Mesenchymal stem cell (in vitro differentiated cells and primary cell): ENCODE results near the gene ADCY5.

Experiments used
- DNase-seq: peaks from one replicate; pipeline ENCODE4 v3.0.0-alpha.2; 2013
- H2AFZ ChIP-seq: one replicate; pipeline ENCODE4 v1.6.1; 2013; ENCODE audit warnings: low read depth, mild to moderate bottlenecking, control low read depth, inconsistent platforms, low read length, moderate library complexity
- H2AK5ac ChIP-seq: 2 replicates; pipeline ENCODE4 v1.6.1; 2013; ENCODE audit warnings: low read length, moderate library complexity, mild to moderate bottlenecking, inconsistent platforms; ENCODE audit not compliant: severe bottlenecking
- H2BK120ac ChIP-seq: one replicate; pipeline ENCODE4 v1.6.1; 2013; ENCODE audit warnings: low read depth, mild to moderate bottlenecking, inconsistent platforms, low read length, moderate library complexity
- H2BK12ac ChIP-seq, 2 experiments: one replicate each; pipeline ENCODE4 v1.6.1; 2013; ENCODE audit warnings: inconsistent platforms in 2 of 2, low read length in 2 of 2, mild to moderate bottlenecking in 2 of 2, moderate library complexity in 2 of 2, control low read depth in 1 of 2
- H2BK15ac ChIP-seq: one replicate; pipeline ENCODE4 v1.6.1; 2013; ENCODE audit warnings: mild to moderate bottlenecking, low read depth, inconsistent platforms; ENCODE audit not compliant: poor library complexity, severe bottlenecking
- H2BK5ac ChIP-seq: 2 replicates; pipeline ENCODE4 v1.6.1; 2013; ENCODE audit warnings: low read depth, mild to moderate bottlenecking, low read length, control low read depth, inconsistent platforms; ENCODE audit not compliant: poor library complexity, severe bottlenecking
- H3K14ac ChIP-seq, 2 experiments: one replicate each; pipeline ENCODE4 v1.6.1; 2013; ENCODE audit warnings: inconsistent platforms in 2 of 2, low read length in 2 of 2, control low read depth in 1 of 2, mild to moderate bottlenecking in 1 of 2, moderate library complexity in 1 of 2
- H3K18ac ChIP-seq, 2 experiments: one replicate each; pipeline ENCODE4 v1.6.1; 2013; ENCODE audit warnings: inconsistent platforms in 2 of 2, low read length in 2 of 2, control low read depth in 1 of 2, low read depth in 1 of 2, mild to moderate bottlenecking in 1 of 2
- H3K23ac ChIP-seq, 2 experiments: one replicate each; pipeline ENCODE4 v1.6.1; 2013; ENCODE audit warnings: inconsistent platforms in 2 of 2, low read length in 2 of 2, mild to moderate bottlenecking in 2 of 2, moderate library complexity in 2 of 2, control low read depth in 1 of 2
- H3K27ac ChIP-seq: 2 replicates; pipeline ENCODE4 v1.5.1; 2013; ENCODE audit warnings: mild to moderate bottlenecking, moderate library complexity, low read length, control low read depth, inconsistent platforms; ENCODE audit not compliant: poor library complexity, severe bottlenecking
- H3K27me3 ChIP-seq, 2 experiments: 2 replicates each; pipeline versions ENCODE4 v1.6.1 to v1.7.0; 2013; ENCODE audit warnings: low read length in 2 of 2, mild to moderate bottlenecking in 2 of 2, moderate library complexity in 2 of 2, control low read depth in 1 of 2, inconsistent platforms in 1 of 2; ENCODE audit not compliant: control insufficient read depth in 1 of 2, insufficient read depth in 1 of 2
- H3K36me3 ChIP-seq, 2 experiments: 2 replicates each; pipeline versions ENCODE4 v1.6.1 to v1.7.0; 2013; ENCODE audit warnings: low read length in 2 of 2, control low read depth in 1 of 2, inconsistent platforms in 1 of 2, low read depth in 1 of 2, mild to moderate bottlenecking in 1 of 2; ENCODE audit not compliant: insufficient read depth in 2 of 2, control insufficient read depth in 1 of 2
- H3K4ac ChIP-seq, 2 experiments: one replicate each; pipeline ENCODE4 v1.6.1; 2013; ENCODE audit warnings: inconsistent platforms in 2 of 2, low read length in 2 of 2, mild to moderate bottlenecking in 2 of 2, moderate library complexity in 2 of 2, control low read depth in 1 of 2, low read depth in 1 of 2
- H3K4me1 ChIP-seq: 2 replicates; pipeline ENCODE4 v1.6.1; 2013; ENCODE audit warnings: low read depth, low read length, control low read depth; ENCODE audit not compliant: control insufficient read depth, insufficient read depth
- H3K4me2 ChIP-seq: 2 replicates; pipeline ENCODE4 v1.6.1; 2013; ENCODE audit warnings: low read length, mild to moderate bottlenecking, inconsistent platforms; ENCODE audit not compliant: poor library complexity, severe bottlenecking
- H3K4me3 ChIP-seq, 2 experiments: 2 replicates each; pipeline versions ENCODE4 v1.5.1 to v1.7.0; 2013; ENCODE audit warnings: low read length in 2 of 2, mild to moderate bottlenecking in 2 of 2, control low read depth in 1 of 2, low read depth in 1 of 2; ENCODE audit not compliant: insufficient read depth in 1 of 2
- H3K79me1 ChIP-seq: replicated peaks from 2 replicates; pipeline ENCODE4 v1.6.1; 2013; ENCODE audit warnings: mild to moderate bottlenecking, control low read depth, low read length, inconsistent platforms; ENCODE audit not compliant: poor library complexity, severe bottlenecking
- H3K9ac ChIP-seq: 2 replicates; pipeline ENCODE4 v1.7.0; 2013; ENCODE audit warnings: mild to moderate bottlenecking, low read length, moderate library complexity
- H3K9me3 ChIP-seq: 2 replicates; pipeline ENCODE4 v1.7.0; 2013; ENCODE audit warnings: mild to moderate bottlenecking, low read length; ENCODE audit not compliant: control insufficient read depth
- H4K8ac ChIP-seq: one replicate; pipeline ENCODE4 v1.6.1; 2013; ENCODE audit warnings: inconsistent platforms, mild to moderate bottlenecking, low read length, moderate library complexity
- H4K91ac ChIP-seq: one replicate; pipeline ENCODE4 v1.6.1; 2013; ENCODE audit warnings: mild to moderate bottlenecking, low read length, inconsistent platforms
- WGBS: methylation state at CpG from one replicate; pipeline ENCODE4 v1.1.7; 2013; ENCODE audit warnings: mixed read lengths; 5-methylcytosine and 5-hydroxymethylcytosine counted together

Gene ADCY5

GRCh38 chr3:123291404-123291803 lies 157.5 kb downstream of the ADCY5 start:
- H3K4me1 ChIP-seq = no peaks in the 10 kb centered on the region
- H3K4me3 ChIP-seq = no peak overlapping the region
- 69% methylated on average over 7 of the region's 7 CpGs for WGBS
- H2BK15ac ChIP-seq = no peak overlapping the region
- H2AFZ ChIP-seq = no peak overlapping the region
- peaks cover 47 to 50% of the 10 kb centered on the region in 2 experiments for H3K27me3 ChIP-seq
- H2BK12ac ChIP-seq = no peak overlapping the region
- no peak overlapping the region for H4K8ac ChIP-seq
- H3K9me3 ChIP-seq = no peaks in the 10 kb centered on the region
- H2BK5ac ChIP-seq = no peak overlapping the region
- H4K91ac ChIP-seq = no peak overlapping the region
- H2AK5ac ChIP-seq = no peak overlapping the region
- H3K14ac ChIP-seq = no peak overlapping the region
- H3K9ac ChIP-seq = no peak overlapping the region
- no peak overlapping the region for H3K4me2 ChIP-seq
- no peak overlapping the region for H2BK120ac ChIP-seq
- H3K4ac ChIP-seq = no peak overlapping the region
- no peaks in the 10 kb centered on the region for H3K36me3 ChIP-seq
- H3K18ac ChIP-seq = no peak overlapping the region
- H3K23ac ChIP-seq = no peak overlapping the region
- H3K27ac ChIP-seq = no peak overlapping the region
- no peak for DNase-seq
- H3K79me1 ChIP-seq = no peaks in the 10 kb centered on the region

GRCh38 chr3:123290962-123291361 lies 157.9 kb downstream of the ADCY5 start:
- H3K4me2 ChIP-seq = no peak overlapping the region
- no peaks in the 10 kb centered on the region for H3K36me3 ChIP-seq
- H3K9ac ChIP-seq = no peak overlapping the region
- DNase-seq = no peak
- no peak overlapping the region for H2BK15ac ChIP-seq
- H3K79me1 ChIP-seq = no peaks in the 10 kb centered on the region
- no peaks in the 10 kb centered on the region for H3K9me3 ChIP-seq
- H3K23ac ChIP-seq = no peak overlapping the region
- H3K27me3 ChIP-seq = peaks cover 45 to 46% of the 10 kb centered on the region in 2 experiments
- no peak overlapping the region for H2AK5ac ChIP-seq
- H2BK120ac ChIP-seq = no peak overlapping the region
- H3K4me3 ChIP-seq = no peak overlapping the region
- H4K91ac ChIP-seq = no peak overlapping the region
- H3K27ac ChIP-seq = no peak overlapping the region
- H3K4ac ChIP-seq = no peak overlapping the region
- H3K14ac ChIP-seq = no peak overlapping the region
- no peak overlapping the region for H3K18ac ChIP-seq
- H4K8ac ChIP-seq = no peak overlapping the region
- H2AFZ ChIP-seq = no peak overlapping the region
- 95% methylated on average over 23 of the region's 23 CpGs for WGBS
- no peak overlapping the region for H2BK5ac ChIP-seq
- no peaks in the 10 kb centered on the region for H3K4me1 ChIP-seq
- H2BK12ac ChIP-seq = no peak overlapping the region

GRCh38 chr3:123290107-123290930 lies 158.6 kb downstream of the ADCY5 start:
- Histone ChIP-seq H3K36me3 (no peaks in the 10 kb centered on the region), H3K9me3 (no peaks in the 10 kb centered on the region), H3K4me2 (no peak overlapping the region), H4K8ac (no peak overlapping the region), H4K91ac (no peak overlapping the region), H2BK5ac (no peak overlapping the region), H3K23ac (no peak overlapping the region), H2BK15ac (no peak overlapping the region), H2BK120ac (no peak overlapping the region), H3K27ac (no peak overlapping the region), H2AK5ac (no peak overlapping the region), H3K27me3 (peaks cover 39 to 42% of the 10 kb centered on the region in 2 experiments), H3K4ac (no peak overlapping the region), H3K18ac (no peak overlapping the region), H3K14ac (peak overlapping the region in 1 of 2 experiments; percentile 49), H3K79me1 (no peaks in the 10 kb centered on the region), H3K9ac (no peak overlapping the region), H3K4me3 (no peak overlapping the region), H3K4me1 (no peaks in the 10 kb centered on the region), H2BK12ac (no peak overlapping the region), H2AFZ (no peak overlapping the region)
- 81% methylated on average over 11 of the region's 13 CpGs for WGBS
- DNase-seq = no peak

DNA sequence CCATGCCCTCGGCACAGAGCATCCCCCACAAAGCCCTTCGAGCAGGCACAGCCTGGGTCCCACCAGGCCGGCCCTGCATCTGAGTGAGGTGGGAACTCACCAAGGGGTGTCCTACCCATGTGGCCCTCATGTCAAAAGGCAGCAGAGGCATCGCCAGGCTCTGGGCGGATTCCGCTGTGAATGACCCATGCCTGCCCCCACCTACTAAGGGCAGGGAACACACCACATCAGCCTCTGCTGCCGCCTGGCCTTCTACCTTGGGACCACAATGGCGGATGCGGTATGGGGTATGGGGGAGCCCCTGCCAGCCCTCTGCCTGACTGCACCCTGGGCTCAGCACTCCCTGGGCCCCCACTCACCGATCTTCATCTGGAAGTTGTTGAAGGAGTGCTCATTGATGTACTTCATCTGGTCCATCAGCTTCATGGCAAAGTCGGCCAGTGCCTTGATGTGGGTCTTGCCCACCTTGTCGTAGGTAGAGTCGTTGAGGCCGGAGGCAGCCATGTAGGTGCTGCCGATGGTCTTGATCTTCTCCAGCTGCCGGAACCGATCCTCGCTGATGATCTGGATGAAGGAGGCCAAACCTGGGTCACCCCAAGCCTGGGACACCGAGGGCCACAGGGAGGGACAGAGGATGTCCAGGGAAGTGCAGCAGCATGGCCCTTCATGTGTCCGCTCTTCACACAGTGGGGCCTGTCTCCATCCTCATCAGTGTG lies 159.3 kb downstream of the ADCY5 start:
- Histone ChIP-seq H3K27me3 (peaks cover 34% of the 10 kb centered on the region in 2 experiments), H3K4me1 (no peaks in the 10 kb centered on the region), H3K9ac (no peak overlapping the region), H3K36me3 (no peaks in the 10 kb centered on the region), H3K4me2 (no peak overlapping the region), H2BK120ac (no peak overlapping the region), H4K8ac (no peak overlapping the region), H3K23ac (no peak overlapping the region), H2BK12ac (no peak overlapping the region), H3K4me3 (no peak overlapping the region), H2AFZ (no peak overlapping the region), H2BK5ac (no peak overlapping the region), H3K27ac (no peak overlapping the region), H3K79me1 (no peaks in the 10 kb centered on the region), H3K14ac (peak overlapping the region in 1 of 2 experiments; percentile 49), H3K9me3 (no peaks in the 10 kb centered on the region), H2BK15ac (no peak overlapping the region), H4K91ac (no peak overlapping the region), H3K18ac (no peak overlapping the region), H3K4ac (no peak overlapping the region), H2AK5ac (no peak overlapping the region)
- WGBS = 90% methylated on average over 20 of the region's 20 CpGs
- DNase-seq = no peak
